Panc1 (cell line): Measurements from ENCODE around the gene CTNNA1. TPM values are rescaled to one million over a fixed set of nuclear protein-coding genes. Genes with fewer than 3 reads are reported as not detected.

Experiments used
- ATAC-seq: fragments of 200-7000 bp; cut with Tn5 transposase; 2 replicates; pipeline ENCODE4 v1.9.1; 2020; ENCODE audit warnings: mild to moderate bottlenecking, moderate library complexity
- BruUV-seq: library from RNA; stranded (reverse); fragments of 400-500 nt; replicated peaks from 2 replicates; lab custom pipeline; 2021; lab: Mats Ljungman, UMichigan
- CTCF ChIA-PET: fragments of 300-600 bp; sonication (Branson Sonifier 250); formaldehyde crosslinking; loops from one replicate; lab custom pipeline; 2022; ENCODE audit warnings: antibody characterized with exemption; lab: Charles Lee
- POLR2A ChIA-PET: fragments of 300-600 bp; sonication (Branson Sonifier 250); formaldehyde crosslinking; loops from one replicate; lab custom pipeline; 2022; ENCODE audit warnings: antibody characterized with exemption; lab: Charles Lee
- DNase-seq: peaks from one replicate; pipeline ENCODE4 v3.0.0-alpha.2; 2010; ENCODE audit warnings: low read depth, low spot score
- H3K27ac ChIP-seq: 2 replicates; pipeline ENCODE4 v1.5.1; 2011; ENCODE audit warnings: mild to moderate bottlenecking, low read length, inconsistent platforms
- H3K27me3 ChIP-seq: fragments of 200-500 bp; sonication (Bioruptor generic); 2 replicates; pipeline ENCODE4 v1.6.0; 2014; ENCODE audit warnings: low read length, inconsistent platforms; ENCODE audit not compliant: control insufficient read depth, insufficient read depth
- H3K36me3 ChIP-seq: fragments of 200-500 bp; sonication (Bioruptor generic); 2 replicates; pipeline ENCODE4 v1.5.1; 2014; ENCODE audit warnings: inconsistent platforms, mild to moderate bottlenecking, low read length, moderate library complexity; ENCODE audit not compliant: control insufficient read depth, insufficient read depth
- H3K4me1 ChIP-seq: 2 replicates; pipeline ENCODE4 v1.5.1; 2011; ENCODE audit warnings: inconsistent platforms, mild to moderate bottlenecking, low read length, moderate library complexity; ENCODE audit not compliant: control insufficient read depth, insufficient read depth
- H3K4me3 ChIP-seq, 2 experiments: 2 replicates each; pipeline ENCODE4 v1.5.1; 2011 to 2012; ENCODE audit warnings: low read depth in 2 of 2, low read length in 2 of 2, mild to moderate bottlenecking in 2 of 2, inconsistent platforms in 1 of 2, moderate library complexity in 1 of 2
- H3K9me3 ChIP-seq: fragments of 200-500 bp; sonication (Bioruptor generic); 2 replicates; pipeline ENCODE4 v1.5.1; 2014; ENCODE audit warnings: low read depth, mild to moderate bottlenecking, inconsistent platforms, low read length, moderate library complexity; ENCODE audit not compliant: control insufficient read depth, insufficient read depth
- CTCF ChIP-seq: fragments of 450-650 bp; IDR thresholded peaks from 2 replicates; pipeline ENCODE4 v1.5.1; 2017; ENCODE audit warnings: mild to moderate bottlenecking
- POLR2AphosphoS5 ChIP-seq: IDR thresholded peaks from 2 replicates; pipeline ENCODE4 v1.6.1; 2012; ENCODE audit warnings: mild to moderate bottlenecking, low read depth, low read length, moderate library complexity
- REST ChIP-seq, 2 experiments: IDR thresholded peaks; 2 replicates each; pipeline ENCODE4 v1.6.1; 2011 to 2012; ENCODE audit warnings: low read depth in 2 of 2, control low read depth in 1 of 2, low read length in 1 of 2, mild to moderate bottlenecking in 1 of 2, moderate library complexity in 1 of 2; ENCODE audit not compliant: insufficient read depth in 1 of 2
- SIN3A ChIP-seq: IDR thresholded peaks from 2 replicates; pipeline ENCODE4 v1.6.1; 2012; ENCODE audit warnings: low read depth, mild to moderate bottlenecking, low read length, moderate library complexity, borderline replicate concordance; ENCODE audit not compliant: insufficient read depth
- TCF7L2 ChIP-seq: IDR thresholded peaks from 2 replicates; pipeline ENCODE4 v1.6.1; 2011; ENCODE audit warnings: mild to moderate bottlenecking, low read depth, low read length, inconsistent platforms
- in situ Hi-C: cut with HindIII; loops from 2 replicates; pipeline ENCODE4 v1.10.0; 2016; ENCODE audit warnings: low sequenced_read_pairs, low pct_unique_long_range_greater_than_20kb
- intact Hi-C: fragments of 100-400 bp; cut with micrococcal nuclease; formaldehyde crosslinking; loops from one replicate; pipeline ENCODE4 v1.10.0; 2022; ENCODE audit not compliant: unreplicated experiment
- total RNA-seq: library from RNA; stranded (reverse); gene quantifications from one replicate; pipeline ENCODE4 v1.2.1, GENCODE V29; 2021; ENCODE audit not compliant: unreplicated experiment

The CTNNA1 gene
- total RNA-seq, 1 experiment from 2014 or later, result 298 TPM

- Histone ChIP-seq H3K36me3 (no peaks in the 10 kb centered on the region), H3K27ac (no peak overlapping the region), H3K27me3 (no peaks in the 10 kb centered on the region), H3K4me3 (no peak overlapping the region), H3K9me3 (no peaks in the 10 kb centered on the region), H3K4me1 (peaks cover 30% of the 10 kb centered on the region)
- DNase-seq (no peak), ATAC-seq (no peak)
- CTCF ChIA-PET, result no interaction called here
- TF ChIP-seq POLR2AphosphoS5, result no peak
- no peak for TF ChIP-seq REST (IDR thresholded peaks at IDR 0.05; ENCODE audit: insufficient read depth in 1 of 2, low read depth in 2 of 2, low read length in 1 of 2)
- TF ChIP-seq TCF7L2, result no peak
- TF ChIP-seq SIN3A, result no peak
- TF ChIP-seq CTCF, result no peak
- in situ Hi-C loops, result no loop called here
- POLR2A ChIA-PET, result no interaction called here
- BruUV-seq, result no TSS peak
- intact Hi-C loops, result no loop called here
Observed at GRCh38 chr5:138870611-138871010, 117.4 kb downstream of the CTNNA1 start.

- in situ Hi-C loops, result no loop called here
- TF ChIP-seq TCF7L2 (no peak), REST (IDR thresholded peaks at IDR 0.05; ENCODE audit: insufficient read depth in 1 of 2, low read depth in 2 of 2, low read length in 1 of 2) (no peak)
- no peaks in the 10 kb centered on the region for H3K9me3 ChIP-seq
- intact Hi-C loops, result no loop called here
- ChIA-PET POLR2A (interaction anchor here (0.7 kb wide), 1 partner anchor 88 kb away, joined by 5 read pairs; no protein-coding TSS in a partner anchor), CTCF (no interaction called here)
- no peaks in the 10 kb centered on the region for H3K36me3 ChIP-seq
- H3K27ac ChIP-seq, result no peak overlapping the region
- peaks cover 30% of the 10 kb centered on the region for H3K4me1 ChIP-seq
- BruUV-seq, result no TSS peak
- no peak for DNase-seq
- no peaks in the 10 kb centered on the region for H3K27me3 ChIP-seq
- ATAC-seq, result no peak
- no peak overlapping the region for H3K4me3 ChIP-seq
Observed at GRCh38 chr5:138872841-138873465, 119.7 kb downstream of the CTNNA1 start.
